Smooth muscle cell of the brain vasculature (primary cell): Measurements from ENCODE around the gene TEX22.
A peak's percentile ranks its signal among the peaks of the same experiment; 100 is the strongest.
"Not testable (repeated sequence)": the region's sequence is repeated elsewhere in the genome, so short reads cannot be mapped to it uniquely, and the experiment has no call there.

Source experiments
- DNase-seq: peaks from one replicate; pipeline ENCODE4 v3.0.0-alpha.2; 2012; ENCODE audit warnings: low read depth, low spot score

Gene TEX22

GRCh38 chr14:105398044-105398725 is at the start of gene TEX22:
Gene TEX22 (plus strand): TSS chr14:105398538. CDS start chr14:105399341, 803 bp downstream.
- peak; percentile 40 for DNase-seq

GRCh38 chr14:105348945-105349699 is 49.2 kb upstream of the TEX22 start:
- DNase-seq = no peak

- no peak for DNase-seq
Measured at GRCh38 chr14:105349992-105350391, 48.3 kb upstream of the TEX22 start.

GRCh38 chr14:105350450-105351244 is 47.7 kb upstream of the TEX22 start:
- DNase-seq = no peak

- DNase-seq = no peak
Measured at GRCh38 chr14:105351410-105351809, 46.9 kb upstream of the TEX22 start.

- peak; percentile 68 for DNase-seq
Measured at GRCh38 chr14:105351920-105352851, 46.2 kb upstream of the TEX22 start.

- DNase-seq = no peak
Measured at GRCh38 chr14:105353136-105353535, 45.2 kb upstream of the TEX22 start.

GRCh38 chr14:105354541-105354940 is 43.8 kb upstream of the TEX22 start:
- DNase-seq = no peak

GRCh38 chr14:105355049-105355575 is 43.2 kb upstream of the TEX22 start:
- DNase-seq = no peak

GRCh38 chr14:105355850-105356604 is 42.3 kb upstream of the TEX22 start:
- no peak for DNase-seq

- no peak for DNase-seq
Measured at GRCh38 chr14:105356927-105357326, 41.4 kb upstream of the TEX22 start.

- no peak for DNase-seq
Measured at GRCh38 chr14:105357626-105358025, 40.7 kb upstream of the TEX22 start.

GRCh38 chr14:105358140-105358846 is 40.0 kb upstream of the TEX22 start:
- DNase-seq = no peak

GRCh38 chr14:105358943-105359342 is 39.4 kb upstream of the TEX22 start:
- no peak for DNase-seq

GRCh38 chr14:105361412-105361811 is 36.9 kb upstream of the TEX22 start:
- not testable (repeated sequence) for DNase-seq

- no peak for DNase-seq
Measured at GRCh38 chr14:105363847-105364708, 34.3 kb upstream of the TEX22 start.

- no peak for DNase-seq
Measured at GRCh38 chr14:105365101-105365500, 33.2 kb upstream of the TEX22 start.

- no peak for DNase-seq
Measured at GRCh38 chr14:105365681-105366080, 32.7 kb upstream of the TEX22 start.
